Hepatocyte (in vitro differentiated cells): ENCODE measurements around the gene ZBED1. TPM values are rescaled to one million over a fixed set of nuclear protein-coding genes. Genes with fewer than 3 reads are reported as not detected.
"Not testable (repeated sequence)": the region's sequence is repeated elsewhere in the genome, so short reads cannot be mapped to it uniquely, and the experiment has no call there.

ENCODE experiments used
- DNase-seq: peaks from one replicate; pipeline ENCODE4 v3.0.0-alpha.2; 2016; ENCODE audit warnings: low spot score
- H2AFZ ChIP-seq: fragments of 200-600 bp; sonication (generic); 2 replicates; pipeline ENCODE4 v1.6.0; 2016; ENCODE audit warnings: antibody characterized with exemption, mild to moderate bottlenecking
- H3K27ac ChIP-seq: fragments of 200-600 bp; sonication (generic); 2 replicates; pipeline ENCODE4 v1.5.1; 2016; ENCODE audit warnings: mild to moderate bottlenecking
- H3K27me3 ChIP-seq: fragments of 200-600 bp; sonication (generic); 2 replicates; pipeline ENCODE4 v1.6.1; 2016
- H3K36me3 ChIP-seq: fragments of 200-600 bp; sonication (generic); replicated peaks from 2 replicates; pipeline ENCODE4 v1.5.1; 2016; ENCODE audit warnings: low read depth; ENCODE audit not compliant: insufficient read depth
- H3K4me1 ChIP-seq: fragments of 200-600 bp; sonication (generic); 2 replicates; pipeline ENCODE4 v1.5.1; 2016; ENCODE audit warnings: mild to moderate bottlenecking, moderate library complexity; ENCODE audit not compliant: insufficient read depth
- H3K4me2 ChIP-seq: fragments of 200-600 bp; sonication (generic); 2 replicates; pipeline ENCODE4 v1.6.0; 2016
- H3K4me3 ChIP-seq: fragments of 200-600 bp; sonication (generic); 2 replicates; pipeline ENCODE4 v1.5.1; 2016; ENCODE audit warnings: mild to moderate bottlenecking
- H3K79me2 ChIP-seq: fragments of 200-600 bp; sonication (generic); 2 replicates; pipeline ENCODE4 v1.6.0; 2017; ENCODE audit warnings: mild to moderate bottlenecking
- H3K9me2 ChIP-seq: fragments of 200-600 bp; sonication (generic); replicated peaks from 2 replicates; pipeline ENCODE4 v1.6.0; 2017; ENCODE audit warnings: mild to moderate bottlenecking; ENCODE audit not compliant: insufficient read depth
- H3K9me3 ChIP-seq: fragments of 200-600 bp; sonication (generic); 2 replicates; pipeline ENCODE4 v1.5.1; 2016; ENCODE audit warnings: low read depth, mild to moderate bottlenecking
- H4K20me1 ChIP-seq: fragments of 200-600 bp; sonication (generic); 2 replicates; pipeline ENCODE4 v1.6.0; 2016; ENCODE audit warnings: mild to moderate bottlenecking; ENCODE audit not compliant: insufficient read depth, poor library complexity, severe bottlenecking
- EZH2 ChIP-seq: fragments of 200-600 bp; sonication (generic); IDR thresholded peaks from 2 replicates; pipeline ENCODE4 v1.6.1; 2016; ENCODE audit warnings: antibody characterized with exemption, mild to moderate bottlenecking, borderline replicate concordance
- EZH2phosphoT487 ChIP-seq: fragments of 200-600 bp; sonication (generic); IDR thresholded peaks from one replicate; pipeline ENCODE4 v1.6.1; 2018; ENCODE audit warnings: antibody characterized with exemption, mild to moderate bottlenecking, low read depth, moderate library complexity; ENCODE audit not compliant: unreplicated experiment, severe bottlenecking
- WGBS: methylation state at CpG from one replicate; pipeline ENCODE4 v1.1.6; 2016; ENCODE audit warnings: low lambda C conversion rate; ENCODE audit errors: missing lambda C conversion rate; 5-methylcytosine and 5-hydroxymethylcytosine counted together
- polyA plus RNA-seq: library from polyadenylated mRNA; unstranded; fragments of >200 nt; fragmentation: Nextera tagmentation; extraction: Ambion mirVana; gene quantifications from 2 replicates; pipeline ENCODE4 v1.2.1, GENCODE V29; 2016
- total RNA-seq: library from RNA; depleted of rRNA; stranded (reverse); fragments of >200 nt; gene quantifications from 2 replicates; pipeline ENCODE4 v1.2.3, GENCODE V29; 2014
- TF ChIP-seq, protein P1 (sequence below): fragments of 200-600 bp; sonication (generic); IDR thresholded peaks from 2 replicates; pipeline ENCODE4 v1.5.1; 2016; ENCODE audit warnings: antibody characterized with exemption, mild to moderate bottlenecking; ENCODE audit not compliant: poor library complexity

The ZBED1 gene
- total and polyA plus RNA-seq, 2 experiments from 2014 or later: 26.4 to 41.4 TPM

DNA sequence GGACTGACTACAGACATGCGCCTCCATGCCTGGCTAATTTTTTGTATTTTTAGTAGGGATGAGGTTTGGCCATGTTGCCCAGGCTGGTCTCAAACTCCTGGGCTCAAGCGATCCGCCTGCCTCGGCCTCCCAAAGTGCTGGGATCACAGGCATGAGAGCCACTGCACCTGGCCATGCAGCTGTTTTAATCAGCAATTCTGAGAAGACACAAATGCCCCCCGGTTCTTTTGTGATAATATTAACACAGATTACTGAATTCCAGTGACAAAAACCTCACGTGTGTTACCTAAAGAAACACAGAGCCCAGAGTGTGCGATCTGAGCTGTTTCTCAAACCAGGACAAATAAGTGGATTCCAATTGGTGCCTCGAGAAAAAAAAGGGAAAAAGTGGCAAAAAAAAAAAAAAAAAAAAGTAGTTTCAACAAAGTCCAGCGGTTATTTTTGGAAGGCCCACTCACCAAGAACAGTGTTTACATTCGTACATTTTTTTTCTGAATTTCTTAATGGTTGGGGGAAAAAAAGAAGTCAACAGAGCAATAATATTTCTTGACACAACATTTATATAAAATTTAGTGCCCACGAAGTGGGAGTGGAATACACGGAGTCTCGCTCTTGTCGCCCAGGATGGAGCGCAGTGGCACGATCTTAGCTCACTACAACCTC is 17.2 kb downstream of the ZBED1 start:
- H3K4me3 ChIP-seq: no peak overlapping the region
- TF ChIP-seq, protein P1, sequence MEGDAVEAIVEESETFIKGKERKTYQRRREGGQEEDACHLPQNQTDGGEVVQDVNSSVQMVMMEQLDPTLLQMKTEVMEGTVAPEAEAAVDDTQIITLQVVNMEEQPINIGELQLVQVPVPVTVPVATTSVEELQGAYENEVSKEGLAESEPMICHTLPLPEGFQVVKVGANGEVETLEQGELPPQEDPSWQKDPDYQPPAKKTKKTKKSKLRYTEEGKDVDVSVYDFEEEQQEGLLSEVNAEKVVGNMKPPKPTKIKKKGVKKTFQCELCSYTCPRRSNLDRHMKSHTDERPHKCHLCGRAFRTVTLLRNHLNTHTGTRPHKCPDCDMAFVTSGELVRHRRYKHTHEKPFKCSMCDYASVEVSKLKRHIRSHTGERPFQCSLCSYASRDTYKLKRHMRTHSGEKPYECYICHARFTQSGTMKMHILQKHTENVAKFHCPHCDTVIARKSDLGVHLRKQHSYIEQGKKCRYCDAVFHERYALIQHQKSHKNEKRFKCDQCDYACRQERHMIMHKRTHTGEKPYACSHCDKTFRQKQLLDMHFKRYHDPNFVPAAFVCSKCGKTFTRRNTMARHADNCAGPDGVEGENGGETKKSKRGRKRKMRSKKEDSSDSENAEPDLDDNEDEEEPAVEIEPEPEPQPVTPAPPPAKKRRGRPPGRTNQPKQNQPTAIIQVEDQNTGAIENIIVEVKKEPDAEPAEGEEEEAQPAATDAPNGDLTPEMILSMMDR: no peak
- TF ChIP-seq EZH2phosphoT487: no peak
- no peak for TF ChIP-seq EZH2
- H3K79me2 ChIP-seq: peaks cover 86% of the 10 kb centered on the region
- H4K20me1 ChIP-seq: peaks cover 11% of the 10 kb centered on the region
- H3K4me2 ChIP-seq: no peak overlapping the region
- H3K27me3 ChIP-seq: no peaks in the 10 kb centered on the region
- no peaks in the 10 kb centered on the region for H3K4me1 ChIP-seq
- H3K9me3 ChIP-seq: no peaks in the 10 kb centered on the region
- no peak for DNase-seq
- H3K9me2 ChIP-seq: no peaks in the 10 kb centered on the region
- 95% methylated on average over 16 of the region's 16 CpGs for WGBS
- no peak overlapping the region for H2AFZ ChIP-seq
- no peak overlapping the region for H3K27ac ChIP-seq
- no peaks in the 10 kb centered on the region for H3K36me3 ChIP-seq

DNA sequence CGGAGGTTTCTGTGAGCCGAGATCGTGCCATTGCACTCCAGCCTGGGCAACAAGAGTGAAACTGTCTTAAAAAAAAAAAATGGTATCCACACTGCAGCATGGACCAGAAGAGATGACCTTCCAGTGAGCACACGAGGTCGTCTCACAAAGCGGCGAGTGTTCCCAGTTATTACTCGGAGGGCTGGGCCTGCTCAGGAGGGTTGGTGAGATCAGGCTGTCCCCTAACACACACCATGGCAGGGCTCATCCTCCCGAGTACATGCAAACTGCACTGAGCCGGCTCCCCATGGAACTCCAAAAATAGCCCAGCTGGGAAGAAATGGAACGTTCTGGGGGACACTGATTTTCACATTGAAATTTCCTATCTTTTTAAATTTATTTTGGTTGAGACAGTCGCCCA is 19.2 kb downstream of the ZBED1 start:
- H3K79me2 ChIP-seq: peaks cover 79% of the 10 kb centered on the region
- not testable (repeated sequence) for H3K9me3 ChIP-seq, H3K4me1 ChIP-seq, H2AFZ ChIP-seq, H3K27me3 ChIP-seq, H3K9me2 ChIP-seq, H3K27ac ChIP-seq, H3K4me3 ChIP-seq, H3K4me2 ChIP-seq, DNase-seq, H3K36me3 ChIP-seq
- peaks cover 14% of the 10 kb centered on the region for H4K20me1 ChIP-seq
- 93% methylated on average over 12 of the region's 12 CpGs for WGBS

DNA sequence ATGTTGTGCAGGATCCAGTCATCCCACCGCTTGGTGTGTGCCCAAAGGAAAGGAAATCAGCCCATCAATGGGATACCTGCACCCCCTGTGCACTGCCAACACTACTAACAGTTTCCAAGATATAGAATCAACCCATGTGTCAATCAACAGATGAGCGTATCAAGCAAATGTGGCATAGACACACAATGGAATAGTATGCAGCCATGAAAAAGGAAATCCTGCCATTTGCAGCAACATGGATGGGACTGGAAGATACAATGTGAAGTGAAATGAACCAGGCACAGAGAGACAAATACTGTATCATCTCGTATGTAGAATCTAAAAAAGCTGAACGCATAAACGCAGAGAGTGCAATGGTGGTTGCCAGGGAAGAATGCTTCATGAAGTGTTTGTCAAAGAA is 20.8 kb downstream of the ZBED1 start:
- not testable (repeated sequence) for H3K4me2 ChIP-seq, H3K9me2 ChIP-seq, H2AFZ ChIP-seq, H3K4me1 ChIP-seq, H3K36me3 ChIP-seq, DNase-seq, H3K27ac ChIP-seq, H3K4me3 ChIP-seq, H3K9me3 ChIP-seq, H3K27me3 ChIP-seq
- peaks cover 82% of the 10 kb centered on the region for H3K79me2 ChIP-seq
- WGBS: 97% methylated on average over 5 of the region's 5 CpGs
- H4K20me1 ChIP-seq: peaks cover 10% of the 10 kb centered on the region

DNA sequence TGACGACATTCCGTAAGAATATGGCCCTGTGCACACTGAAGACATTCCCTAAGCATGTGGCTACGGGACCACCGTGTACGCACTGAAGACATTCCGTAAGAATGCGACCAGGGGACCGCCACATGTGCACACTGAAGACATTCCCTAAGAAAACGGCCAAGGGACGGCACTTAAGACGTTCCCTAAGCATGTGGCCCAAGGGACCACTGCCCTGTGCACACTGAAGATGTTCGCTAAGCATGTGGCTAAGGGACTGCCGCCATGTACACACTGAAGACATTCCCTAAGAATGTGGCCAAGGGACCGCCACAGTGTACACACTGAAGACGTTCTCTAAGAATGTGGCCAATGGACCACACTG is 21.4 kb downstream of the ZBED1 start:
- H3K36me3 ChIP-seq: no peaks in the 10 kb centered on the region
- TF ChIP-seq EZH2 (no peak), EZH2phosphoT487 (no peak)
- TF ChIP-seq, protein P1: no peak

More for the DNA sequence above, 21.4 kb downstream of the ZBED1 start:
- Histone ChIP-seq H3K4me1 (no peaks in the 10 kb centered on the region), H3K4me2 (no peak overlapping the region), H2AFZ (no peak overlapping the region), H3K9me3 (no peaks in the 10 kb centered on the region), H3K27ac (no peak overlapping the region), H4K20me1 (peaks cover 12% of the 10 kb centered on the region), H3K27me3 (no peaks in the 10 kb centered on the region), H3K4me3 (no peak overlapping the region), H3K79me2 (peaks cover 82% of the 10 kb centered on the region), H3K9me2 (no peaks in the 10 kb centered on the region)
- no peak for DNase-seq
- WGBS: 97% methylated on average over 15 of the region's 15 CpGs
